GM18867 (cell line): ENCODE results near the gene ZNF219.
"Not testable (repeated sequence)": the region's sequence is repeated elsewhere in the genome, so short reads cannot be mapped to it uniquely, and the experiment has no call there.

ENCODE experiments used
- ATAC-seq: cut with Tn5 transposase; IDR thresholded peaks from one replicate; pipeline ENCODE4 v1.9.1; 2021; ENCODE audit warnings: mild to moderate bottlenecking, moderate library complexity; ENCODE audit not compliant: unreplicated experiment

The ZNF219 gene

GRCh38 chr14:21049271-21049673 lies 49.2 kb downstream of the ZNF219 start:
- no peak for ATAC-seq

DNA sequence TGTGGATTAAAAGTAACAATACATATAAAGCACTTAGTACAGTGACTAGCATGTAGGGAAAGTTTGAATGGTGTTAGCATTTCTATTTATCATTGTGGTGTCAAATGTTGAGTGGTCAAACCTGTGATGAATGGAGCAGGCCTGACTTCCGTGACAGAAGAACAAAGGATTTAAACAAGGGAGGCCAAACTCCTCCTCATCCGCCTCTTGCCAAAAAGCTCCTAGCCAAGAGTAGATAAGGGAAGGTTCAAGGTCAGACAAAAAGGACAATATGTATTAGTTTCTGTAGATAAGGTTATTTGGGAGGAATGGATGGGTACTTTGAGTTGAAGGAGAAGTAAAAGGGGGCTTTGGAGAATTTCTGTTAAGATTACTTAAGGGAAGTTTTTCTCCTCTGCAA lies 49.8 kb downstream of the ZNF219 start:
- no peak for ATAC-seq

DNA sequence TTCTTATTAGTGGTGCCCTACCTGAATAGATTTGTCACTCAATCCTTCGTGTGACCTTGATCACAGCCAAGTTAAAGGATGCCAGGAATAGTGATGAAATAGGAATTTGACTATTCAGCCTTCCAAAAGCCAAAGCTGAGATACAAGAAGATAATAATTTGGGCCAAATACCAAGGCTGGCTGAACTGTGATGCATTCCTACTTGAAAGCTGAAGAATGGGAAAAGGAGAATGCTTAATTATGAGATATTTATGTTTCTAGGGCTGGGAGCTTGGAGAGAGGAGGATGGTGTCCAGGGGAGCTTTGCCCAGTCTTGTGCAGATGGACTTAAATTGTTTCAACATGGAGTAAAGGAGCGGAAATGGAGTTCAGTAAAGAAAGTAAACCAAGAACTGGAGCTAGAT lies 51.1 kb downstream of the ZNF219 start:
- no peak for ATAC-seq

DNA sequence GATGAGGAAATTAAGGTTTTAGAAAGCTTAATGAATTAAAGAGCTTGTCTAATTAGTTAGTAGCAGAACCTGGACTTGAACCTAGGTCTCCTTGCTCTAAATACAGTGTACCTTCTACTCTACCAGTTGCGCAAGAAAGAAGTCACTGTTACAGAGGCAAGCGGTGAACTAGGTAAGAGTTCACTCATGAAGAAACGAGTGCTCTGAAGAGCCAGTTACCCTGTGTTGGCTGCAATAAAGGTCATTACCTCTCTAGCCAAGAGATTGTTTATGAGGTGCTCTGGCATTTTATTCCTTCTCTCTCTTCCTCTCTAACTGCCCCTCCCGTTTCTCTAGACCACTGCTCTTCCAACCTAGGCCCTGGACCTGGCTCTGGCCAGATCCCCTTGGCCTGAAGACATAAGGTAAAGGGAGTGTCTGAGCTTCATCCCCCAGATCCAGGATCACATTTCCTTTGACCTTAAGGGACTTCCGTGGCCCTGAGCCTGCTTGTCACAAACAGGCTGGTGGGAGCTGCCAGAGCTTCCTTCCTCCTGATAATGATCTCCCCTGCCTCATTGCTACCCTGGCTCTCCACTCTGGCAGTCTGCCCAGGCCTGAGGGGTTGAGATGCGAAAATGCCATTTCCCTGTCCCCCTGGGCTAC lies 54.4 kb downstream of the ZNF219 start:
- ATAC-seq: no peak

GRCh38 chr14:21043387-21043973 lies 55.0 kb downstream of the ZNF219 start:
- no peak for ATAC-seq

- ATAC-seq: no peak
Measured at GRCh38 chr14:21042918-21043317, 55.5 kb downstream of the ZNF219 start.

DNA sequence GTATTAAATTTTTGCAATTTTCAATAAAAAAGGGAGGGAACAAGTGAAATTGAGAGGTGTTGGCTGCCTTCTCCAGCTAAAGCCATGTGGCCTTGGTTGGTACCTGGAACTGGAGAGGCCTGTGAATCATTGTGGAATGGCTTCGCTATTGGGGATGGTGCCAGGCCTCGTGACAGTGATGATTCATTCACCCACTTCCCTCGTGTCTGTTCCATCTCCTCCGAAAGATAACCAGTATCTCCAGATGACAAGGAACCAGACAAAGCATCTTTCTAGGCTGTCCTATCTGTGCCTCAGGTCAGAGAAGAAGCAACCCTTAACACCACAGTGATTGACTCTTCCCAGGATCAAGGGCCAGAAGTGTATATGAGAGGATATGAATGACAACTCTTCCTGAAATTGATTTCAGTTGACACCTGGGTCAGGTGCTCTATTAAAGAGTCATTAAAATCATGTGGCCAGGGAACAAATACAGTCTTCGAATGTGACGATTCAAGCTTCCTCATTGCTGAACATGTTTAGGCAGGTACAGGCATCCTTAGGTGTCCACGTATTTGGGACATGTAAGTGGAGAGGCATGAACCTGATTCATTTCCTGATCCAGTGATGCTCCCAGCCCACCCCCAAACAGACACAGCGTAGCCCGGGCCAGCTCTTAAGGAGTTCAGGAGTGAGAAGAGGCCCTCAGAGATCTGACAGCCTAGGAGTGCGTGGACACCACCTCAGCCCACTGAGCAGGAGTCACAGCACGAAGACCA lies 56.6 kb downstream of the ZNF219 start, which contains the start of gene RNASE7:
Gene RNASE7 (plus strand): TSS at position 687 of the 758 bp plus-strand sequence. CDS start 631 bp downstream, outside the sequence.
- no peak for ATAC-seq

- not testable (repeated sequence) for ATAC-seq
Measured at GRCh38 chr14:21040941-21041340, 57.5 kb downstream of the ZNF219 start.

DNA sequence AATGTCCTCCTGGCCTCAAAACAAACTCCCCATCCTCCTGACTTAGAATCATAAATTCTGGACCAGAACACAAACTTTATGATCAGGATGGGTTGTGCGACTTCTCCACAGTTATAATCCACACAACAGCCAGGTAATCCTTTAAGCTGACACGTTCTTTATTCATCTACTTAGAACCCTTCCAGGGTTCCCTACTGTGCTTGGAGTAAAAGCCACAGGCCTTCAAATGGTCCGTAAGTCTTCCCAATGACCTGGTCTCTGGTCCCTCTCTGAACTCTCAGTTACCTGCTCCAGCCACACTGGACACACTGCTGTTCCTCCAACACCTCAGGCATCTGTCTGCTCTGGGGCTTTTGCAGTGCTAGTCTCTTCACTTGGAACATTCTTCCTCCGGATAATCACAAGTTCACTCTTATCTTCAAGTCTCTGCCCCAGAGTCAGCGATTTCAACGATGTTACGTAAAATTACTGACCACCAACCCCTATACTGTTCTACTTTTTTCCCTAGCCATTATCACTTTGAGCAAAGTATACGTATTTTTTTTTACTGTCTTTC lies 58.0 kb downstream of the ZNF219 start:
- ATAC-seq: no peak
